IPS-11a (cell line): ENCODE measurements around the gene SLC8B1.
"Not testable (repeated sequence)": the region's sequence is repeated elsewhere in the genome, so short reads cannot be mapped to it uniquely, and the experiment has no call there.

Experiments
- H3K4me3 ChIP-seq: one replicate; pipeline ENCODE4 v1.5.1; 2013; ENCODE audit warnings: low read depth, low read length, control low read depth

Gene SLC8B1

DNA sequence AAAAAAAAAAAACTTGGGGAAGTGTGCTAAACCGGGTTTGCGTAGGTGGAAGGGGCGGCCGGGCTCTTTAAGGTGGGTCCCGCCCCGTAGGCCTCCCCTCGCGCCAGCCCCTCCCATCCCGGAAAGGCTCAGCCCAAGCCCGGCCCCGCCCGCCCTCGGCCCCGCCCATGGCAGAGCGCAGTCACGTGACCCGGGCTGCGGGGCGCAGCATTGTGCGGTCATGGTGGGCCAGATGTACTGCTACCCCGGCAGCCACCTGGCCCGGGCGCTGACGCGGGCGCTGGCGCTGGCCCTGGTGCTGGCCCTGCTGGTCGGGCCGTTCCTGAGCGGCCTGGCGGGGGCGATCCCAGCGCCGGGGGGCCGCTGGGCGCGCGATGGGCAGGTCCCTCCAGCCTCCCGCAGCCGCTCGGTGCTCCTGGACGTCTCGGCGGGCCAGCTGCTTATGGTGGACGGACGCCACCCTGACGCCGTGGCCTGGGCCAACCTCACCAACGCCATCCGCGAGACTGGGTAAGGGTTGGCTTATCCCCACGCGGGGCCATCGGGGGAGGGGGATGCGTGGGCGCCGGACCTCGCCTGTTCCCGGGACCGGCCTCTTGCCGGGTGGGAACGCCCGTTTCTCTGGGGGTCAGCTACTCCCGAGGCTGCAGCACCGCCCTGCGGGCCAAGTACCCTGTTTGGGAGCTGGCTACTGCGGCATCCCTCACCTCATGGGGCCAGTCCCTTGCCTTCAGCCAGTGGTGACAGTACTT is 23.6 kb upstream of the SLC8B1 start, which contains the start of gene PLBD2:
TSS of gene PLBD2 (plus strand) at position 207 of the 752 bp plus-strand sequence. CDS start at position 221, 14 bp downstream.
- peak within 1 kb of the TSS; percentile 84 for H3K4me3 ChIP-seq

- H3K4me3 ChIP-seq: not testable (repeated sequence)
Observed at GRCh38 chr12:113354192-113354591, 19.3 kb upstream of the SLC8B1 start.

DNA sequence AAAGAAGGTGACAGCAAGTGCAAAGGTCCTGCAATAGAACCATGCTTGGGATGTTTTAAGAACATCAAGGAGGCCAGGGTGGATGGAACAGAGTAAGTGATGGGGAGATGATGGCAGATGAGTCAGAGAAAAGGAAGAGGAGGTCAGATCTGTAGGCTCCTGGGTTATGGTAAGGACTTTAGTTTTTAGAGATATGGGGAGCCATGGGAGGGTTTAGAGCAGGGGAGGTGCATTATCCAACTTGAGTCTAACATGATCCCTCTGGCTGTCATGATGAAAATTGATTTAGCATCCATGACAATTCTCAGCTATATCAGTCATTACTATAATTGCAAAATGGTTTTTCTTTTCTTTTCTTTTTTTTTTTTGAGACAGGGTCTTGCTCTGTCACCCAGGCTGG is 16.2 kb upstream of the SLC8B1 start:
- H3K4me3 ChIP-seq: no peak overlapping the region

DNA sequence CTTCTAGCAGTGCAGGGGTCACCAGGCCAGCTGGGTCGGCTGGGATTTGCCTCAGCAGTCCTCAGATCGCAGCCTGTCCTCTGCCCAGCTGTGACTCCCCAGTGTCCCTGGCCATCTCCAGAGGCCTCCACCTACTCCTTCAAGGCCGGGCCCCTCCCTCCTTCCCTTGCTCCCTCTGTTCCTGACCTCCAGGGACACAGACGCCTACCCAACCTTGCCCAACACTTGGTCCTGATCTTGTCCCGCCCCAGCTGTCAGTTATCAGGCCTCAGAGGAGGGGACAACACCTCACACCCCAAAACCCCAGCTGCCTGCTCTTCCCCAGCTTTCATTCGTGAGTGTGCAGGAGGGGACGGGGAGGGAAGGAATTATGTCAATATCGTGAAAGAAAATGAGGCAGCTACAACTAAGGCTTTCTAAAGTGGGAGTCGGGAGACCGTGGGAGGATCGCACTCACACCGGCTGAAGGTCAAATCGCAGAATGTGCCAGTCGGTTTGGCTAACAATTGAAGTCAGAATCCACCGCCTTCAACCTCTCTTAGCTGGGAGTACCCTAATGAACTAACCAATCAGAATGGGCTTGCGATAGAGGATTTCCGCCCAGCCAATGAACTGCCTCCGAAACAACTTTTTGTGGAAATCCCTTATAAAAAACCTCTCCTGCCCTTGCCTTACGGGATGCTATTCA is 14.1 kb upstream of the SLC8B1 start:
- H3K4me3 ChIP-seq: no peak overlapping the region

- H3K4me3 ChIP-seq: no peak overlapping the region
Observed at GRCh38 chr12:113347892-113348291, 13.0 kb upstream of the SLC8B1 start.

DNA sequence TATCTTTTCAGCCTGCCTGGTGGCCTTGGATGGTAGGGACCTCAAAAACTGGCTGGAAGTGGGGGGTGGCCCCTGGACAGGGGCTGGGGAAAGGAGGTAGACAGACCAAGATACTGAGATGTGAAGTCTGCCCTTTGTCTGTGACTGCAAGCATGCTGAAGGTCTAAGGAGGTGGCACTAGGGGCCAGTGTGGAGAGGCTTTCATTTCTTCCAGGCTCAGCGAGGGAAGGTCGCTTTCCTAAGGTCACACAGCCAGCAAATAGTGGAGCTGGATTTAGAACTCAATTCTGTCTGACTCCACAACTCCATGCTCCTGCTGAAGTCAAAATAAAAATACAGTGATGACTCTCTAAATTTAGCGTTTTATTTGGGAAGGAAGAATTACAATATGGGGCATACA is 12.2 kb upstream of the SLC8B1 start:
- no peak overlapping the region for H3K4me3 ChIP-seq

GRCh38 chr12:113346353-113346752 is 11.4 kb upstream of the SLC8B1 start:
- no peak overlapping the region for H3K4me3 ChIP-seq

DNA sequence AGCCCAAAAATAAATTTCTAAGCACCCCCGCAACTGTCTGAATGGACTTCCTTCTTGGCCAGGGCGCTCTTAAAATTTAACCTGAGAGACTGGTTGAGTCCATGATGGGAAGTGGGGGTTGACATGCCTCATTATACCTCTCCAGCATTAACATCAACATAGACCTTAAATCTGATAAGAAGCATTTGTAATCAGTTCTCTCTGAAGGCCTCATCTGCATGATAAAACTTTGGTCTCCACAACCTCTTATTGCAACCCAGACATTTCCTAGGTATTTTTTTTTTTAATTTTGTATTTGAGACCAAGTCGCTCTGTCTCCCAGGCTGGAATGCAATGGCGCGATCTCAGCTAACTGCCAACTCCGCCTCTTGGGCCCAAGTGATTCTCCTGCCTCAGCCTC is 10.4 kb upstream of the SLC8B1 start:
- H3K4me3 ChIP-seq: no peak overlapping the region

GRCh38 chr12:113341535-113341934 is 6.6 kb upstream of the SLC8B1 start:
- no peak overlapping the region for H3K4me3 ChIP-seq

GRCh38 chr12:113340061-113340460 is 5.2 kb upstream of the SLC8B1 start:
- no peak overlapping the region for H3K4me3 ChIP-seq

GRCh38 chr12:113339540-113339939 is 4.6 kb upstream of the SLC8B1 start:
- no peak overlapping the region for H3K4me3 ChIP-seq

GRCh38 chr12:113333877-113334785 is 778 bp downstream of the SLC8B1 start:
- peak overlapping the region; percentile 66 for H3K4me3 ChIP-seq

DNA sequence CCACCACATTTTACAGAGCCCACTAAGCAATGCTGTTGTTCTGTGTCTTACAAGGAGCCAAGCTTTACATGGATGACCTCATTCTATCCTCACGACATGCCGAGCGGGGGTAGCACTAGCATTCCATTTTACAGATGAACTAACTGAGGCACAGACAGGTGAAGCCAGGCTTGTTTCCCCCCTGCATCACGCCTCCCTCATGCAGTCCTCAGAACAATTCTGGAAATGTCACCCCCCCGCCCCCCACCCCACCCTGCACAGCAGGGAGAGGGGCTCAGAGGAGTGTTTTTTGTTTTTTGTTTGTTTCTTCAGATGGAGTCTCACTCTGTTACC is 1.5 kb downstream of the SLC8B1 start:
- H3K4me3 ChIP-seq: no peak overlapping the region

DNA sequence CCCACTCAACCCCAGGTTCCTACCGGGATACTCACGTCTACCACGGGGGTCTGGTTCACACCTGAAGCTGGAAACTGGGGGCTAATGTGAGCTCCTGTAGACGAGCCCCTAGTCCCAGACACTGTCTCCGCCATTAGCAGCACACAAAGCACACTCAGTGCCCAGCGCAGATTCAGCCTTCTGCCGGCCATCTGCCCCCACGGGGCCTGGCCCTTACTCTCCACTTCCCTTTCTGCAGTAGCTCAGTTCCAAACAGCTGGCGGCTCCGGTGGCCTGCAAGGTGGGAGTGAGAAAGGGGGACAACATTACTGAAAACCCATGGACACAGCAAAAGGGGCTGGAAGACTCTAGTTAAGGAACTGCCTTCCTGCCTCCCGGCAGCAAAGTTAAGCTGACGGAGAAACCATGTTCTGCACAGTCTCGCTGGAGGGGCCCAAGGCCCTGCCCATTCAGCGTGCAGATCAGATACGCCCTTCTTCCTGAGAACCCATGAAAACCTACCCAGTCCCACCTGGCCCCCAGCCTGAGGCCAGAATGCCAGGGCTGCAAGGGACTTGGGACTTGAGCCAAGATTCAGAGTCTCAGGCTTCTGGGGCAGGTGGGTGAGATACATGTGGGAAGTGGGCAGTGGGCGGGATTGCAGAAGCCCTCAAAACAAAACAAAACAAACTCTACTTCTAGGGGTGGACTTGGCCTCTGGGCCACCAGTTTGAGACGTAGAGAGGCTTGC is 2.1 kb downstream of the SLC8B1 start:
- no peak overlapping the region for H3K4me3 ChIP-seq

- no peak overlapping the region for H3K4me3 ChIP-seq
Observed at GRCh38 chr12:113330505-113330904, 4.4 kb downstream of the SLC8B1 start.

GRCh38 chr12:113329791-113330417 is 5.0 kb downstream of the SLC8B1 start:
- H3K4me3 ChIP-seq: no peak overlapping the region

DNA sequence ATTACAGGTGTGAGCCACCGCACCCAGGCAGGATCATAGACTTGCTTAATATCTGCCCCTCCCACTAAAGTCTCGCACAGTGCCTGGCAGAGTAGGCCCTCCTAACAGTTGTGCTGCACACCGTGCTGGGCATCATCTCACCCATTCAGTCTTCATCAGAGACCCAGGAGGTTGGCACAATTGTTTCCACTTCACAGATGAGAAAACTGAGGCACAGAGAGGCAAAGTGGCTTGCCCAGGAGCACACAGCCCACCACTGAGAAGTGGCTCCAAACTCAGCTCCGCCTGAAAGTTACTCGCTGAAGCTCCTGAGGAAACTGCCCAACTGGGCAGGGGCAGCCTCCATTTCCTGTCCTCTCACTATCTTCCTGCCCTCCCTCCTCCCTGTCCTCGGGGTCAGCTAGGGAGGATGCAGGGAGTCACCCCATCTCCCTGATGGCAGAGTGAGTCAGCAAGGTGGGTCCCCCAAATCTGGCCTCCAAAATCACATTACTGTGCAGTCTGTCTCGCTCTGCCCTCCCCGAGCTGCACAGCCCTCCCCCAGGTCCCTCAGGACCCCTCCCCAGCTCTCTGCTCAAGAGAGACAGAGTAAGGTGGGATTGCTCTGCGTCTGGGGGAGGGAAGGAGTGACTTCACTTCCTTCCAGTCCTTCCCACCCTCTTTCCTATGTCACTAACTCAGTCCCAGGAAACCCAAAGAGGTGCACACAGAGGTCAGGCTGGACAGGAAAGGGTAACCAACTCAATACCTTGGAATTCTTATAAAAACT is 5.7 kb downstream of the SLC8B1 start:
- H3K4me3 ChIP-seq: no peak overlapping the region

DNA sequence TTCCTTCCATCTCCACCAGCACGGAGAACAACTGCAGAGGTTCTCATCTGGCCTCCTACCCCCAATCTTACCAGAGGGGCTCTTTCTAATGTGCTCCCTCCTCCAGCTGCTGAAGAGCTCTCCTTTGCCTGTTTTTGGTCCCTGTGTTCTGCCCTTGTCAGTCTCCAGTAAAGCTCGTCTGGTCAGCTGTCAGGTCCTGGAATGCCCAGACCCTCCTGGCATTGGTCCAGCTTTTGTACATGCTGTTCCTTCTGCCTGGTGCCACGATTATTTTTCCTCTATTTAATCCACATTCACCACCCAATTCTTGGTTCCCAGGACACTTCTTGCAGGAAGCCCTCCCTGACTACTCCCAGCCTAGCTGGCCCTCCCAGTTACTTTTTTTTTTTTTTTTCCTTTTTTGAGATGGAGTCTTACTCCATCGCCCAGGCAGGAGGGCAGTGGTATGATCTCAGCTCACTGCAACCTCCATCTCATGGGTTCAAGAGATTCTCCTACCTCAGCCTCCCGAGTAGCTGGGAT is 6.5 kb downstream of the SLC8B1 start:
- no peak overlapping the region for H3K4me3 ChIP-seq

DNA sequence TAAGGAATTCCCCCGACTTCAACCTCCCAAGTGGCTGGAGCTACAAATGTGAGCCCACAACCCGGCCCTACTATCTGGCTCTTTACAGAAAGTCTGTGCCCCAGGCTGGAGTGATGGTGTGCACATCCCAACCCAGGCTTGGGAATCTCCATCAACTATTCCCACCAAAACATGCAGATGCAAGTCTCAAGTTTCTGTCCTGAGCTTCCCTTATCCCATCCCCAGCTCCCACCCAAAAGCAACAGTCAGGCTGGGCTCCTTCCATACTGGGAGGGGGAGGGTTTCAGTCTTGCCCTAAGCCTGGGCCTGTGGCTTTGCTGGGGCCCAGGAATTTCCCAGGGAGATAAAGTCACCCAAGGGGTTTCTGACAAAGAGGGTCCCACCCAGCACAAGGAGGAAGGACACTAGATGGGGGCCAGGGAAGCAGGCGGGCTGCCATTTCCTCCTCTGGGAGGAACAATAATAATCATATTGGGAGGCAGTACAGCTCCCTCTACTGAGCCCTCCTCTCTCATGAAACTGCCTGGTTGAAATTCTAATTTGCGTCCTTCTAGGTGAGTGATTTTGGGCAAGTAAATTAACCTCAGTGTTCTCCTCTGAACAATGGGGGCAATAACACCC is 8.0 kb downstream of the SLC8B1 start:
- no peak overlapping the region for H3K4me3 ChIP-seq
